DOHH2 (cell line): ENCODE data around the gene DNAJC11.

Experiments used
- CTCF ChIP-seq: fragments of 200-600 bp; sonication (generic); IDR thresholded peaks from one replicate; pipeline ENCODE4 v1.5.1; 2014; ENCODE audit warnings: antibody characterized with exemption, mild to moderate bottlenecking, low read depth, low read length; ENCODE audit not compliant: poor library complexity, severe bottlenecking
- EZH2phosphoT487 ChIP-seq: fragments of 200-600 bp; sonication (generic); IDR thresholded peaks from 2 replicates; pipeline ENCODE4 v1.6.1; 2017; ENCODE audit warnings: borderline replicate concordance, mild to moderate bottlenecking, antibody characterized with exemption, low read length, moderate library complexity, mixed read lengths

- TF ChIP-seq CTCF (no peak), EZH2phosphoT487 (no peak)
Observed at GRCh38 chr1:6623269-6623965, 78.2 kb downstream of the DNAJC11 start.
